Caco-2 (cell line): ENCODE results near the gene COQ8A. TPM values are rescaled to one million over a fixed set of nuclear protein-coding genes. Genes with fewer than 3 reads are reported as not detected.
A peak's percentile ranks its signal among the peaks of the same experiment; 100 is the strongest.

Experiments used
- BruUV-seq: library from RNA; stranded (reverse); fragments of 400-500 nt; replicated peaks from 2 replicates; lab custom pipeline; 2021; lab: Mats Ljungman, UMichigan
- CTCF ChIA-PET: fragments of 300-600 bp; sonication (Branson Sonifier 250); formaldehyde crosslinking; loops from one replicate; lab custom pipeline; 2022; ENCODE audit warnings: antibody characterized with exemption; lab: Charles Lee
- POLR2A ChIA-PET: fragments of 300-600 bp; sonication (Branson Sonifier 250); formaldehyde crosslinking; loops from one replicate; lab custom pipeline; 2022; ENCODE audit warnings: antibody characterized with exemption; lab: Charles Lee
- DNase-seq, 2 experiments: peaks; one replicate each; pipeline versions ENCODE4 v3.0.0 to v3.0.0-alpha.2; 2020 to 2022
- H3K27me3 ChIP-seq: replicated peaks from 2 replicates; pipeline ENCODE4 v1.6.0; 2011; ENCODE audit warnings: low read length; ENCODE audit not compliant: control insufficient read depth, insufficient read depth
- H3K36me3 ChIP-seq: 2 replicates; pipeline ENCODE4 v1.5.1; 2011; ENCODE audit warnings: low read length; ENCODE audit not compliant: control insufficient read depth, insufficient read depth
- H3K4me1 ChIP-seq: fragments of 250-450 bp; sonication (Bioruptor Pico); 2 replicates; pipeline ENCODE4 v1.5.1; 2020; ENCODE audit warnings: mild to moderate bottlenecking
- H3K4me3 ChIP-seq: 2 replicates; pipeline ENCODE4 v1.5.1; 2011; ENCODE audit warnings: low read depth, mild to moderate bottlenecking, control low read depth, low read length
- H3K9me3 ChIP-seq: fragments of 250-450 bp; sonication (Bioruptor Pico); 2 replicates; pipeline ENCODE4 v1.5.1; 2020; ENCODE audit warnings: mild to moderate bottlenecking, moderate library complexity
- H3K27ac Mint-ChIP-seq: one replicate; pipeline ENCODE4 v1.8.0; 2022; ENCODE audit warnings: mixed read lengths; ENCODE audit not compliant: unreplicated experiment
- H3K27me3 Mint-ChIP-seq: one replicate; pipeline ENCODE4 v1.8.0; 2022; ENCODE audit warnings: mixed read lengths; ENCODE audit not compliant: insufficient read depth, unreplicated experiment
- H3K36me3 Mint-ChIP-seq: one replicate; pipeline ENCODE4 v1.8.0; 2022; ENCODE audit warnings: mild to moderate bottlenecking, mixed read lengths; ENCODE audit not compliant: insufficient read depth, unreplicated experiment
- H3K4me1 Mint-ChIP-seq: one replicate; pipeline ENCODE4 v1.8.0; 2022; ENCODE audit warnings: low read depth, mixed read lengths; ENCODE audit not compliant: unreplicated experiment
- H3K4me3 Mint-ChIP-seq: one replicate; pipeline ENCODE4 v1.8.0; 2022; ENCODE audit warnings: mild to moderate bottlenecking, moderate library complexity, mixed read lengths; ENCODE audit not compliant: unreplicated experiment
- H3K9me3 Mint-ChIP-seq: one replicate; pipeline ENCODE4 v1.8.0; 2022; ENCODE audit warnings: mixed read lengths; ENCODE audit not compliant: unreplicated experiment
- intact Hi-C: fragments of 100-400 bp; cut with micrococcal nuclease; formaldehyde crosslinking; loops from one replicate; pipeline ENCODE4 v1.10.0; 2022; ENCODE audit not compliant: unreplicated experiment
- total RNA-seq: library from RNA; stranded (reverse); gene quantifications from 2 replicates; pipeline ENCODE4 v1.2.3, GENCODE V29; 2022
- TF ChIP-seq, protein P1 (sequence below), 2 experiments: fragments of 200-600 bp in 1 of 2; IDR thresholded peaks; 1 replicate in 1 of 2; 2 replicates in 1 of 2; pipeline versions ENCODE4 v1.5.1 to v1.8.0; 2011 to 2022; ENCODE audit warnings: antibody characterized with exemption in 1 of 2, control low read depth in 1 of 2, inconsistent platforms in 1 of 2, low read depth in 1 of 2, low read length in 1 of 2, mild to moderate bottlenecking in 1 of 2, moderate library complexity in 1 of 2; ENCODE audit not compliant: insufficient read depth in 1 of 2, severe bottlenecking in 1 of 2, unreplicated experiment in 1 of 2

COQ8A gene
- total RNA-seq, 1 experiment from 2014 or later = 50.0 TPM

- Histone ChIP-seq H3K9me3 (no peaks in the 10 kb centered on the region), H3K27me3 (no peaks in the 10 kb centered on the region), H3K4me1 (peaks cover 28% of the 10 kb centered on the region), H3K4me3 (peak overlapping the region; percentile 66), H3K36me3 (no peaks in the 10 kb centered on the region)
- Mint-ChIP-seq H3K27me3 (no peaks in the 10 kb centered on the region), H3K4me1 (peaks cover 35% of the 10 kb centered on the region), H3K27ac (peak overlapping the region; percentile 91), H3K4me3 (peak overlapping the region; percentile 96), H3K36me3 (peaks cover 45% of the 10 kb centered on the region), H3K9me3 (peaks cover 14% of the 10 kb centered on the region)
- DNase-seq = no peak
- CTCF ChIA-PET = interaction anchor here (0.8 kb wide), 1 partner anchor 27 kb away, joined by 4 read pairs; no protein-coding TSS in a partner anchor
- TSS peak; percentile 84 for BruUV-seq
- POLR2A ChIA-PET = interaction anchor here (0.6 kb wide), 2 partner anchors 285 to 533 kb away, joined by 3 read pairs; no protein-coding TSS in a partner anchor
- intact Hi-C loops = loop anchor here (5.0 kb wide), 1 partner anchor 67 kb away; the partner anchor contains the start of gene PSEN2
- TF ChIP-seq, protein P1, sequence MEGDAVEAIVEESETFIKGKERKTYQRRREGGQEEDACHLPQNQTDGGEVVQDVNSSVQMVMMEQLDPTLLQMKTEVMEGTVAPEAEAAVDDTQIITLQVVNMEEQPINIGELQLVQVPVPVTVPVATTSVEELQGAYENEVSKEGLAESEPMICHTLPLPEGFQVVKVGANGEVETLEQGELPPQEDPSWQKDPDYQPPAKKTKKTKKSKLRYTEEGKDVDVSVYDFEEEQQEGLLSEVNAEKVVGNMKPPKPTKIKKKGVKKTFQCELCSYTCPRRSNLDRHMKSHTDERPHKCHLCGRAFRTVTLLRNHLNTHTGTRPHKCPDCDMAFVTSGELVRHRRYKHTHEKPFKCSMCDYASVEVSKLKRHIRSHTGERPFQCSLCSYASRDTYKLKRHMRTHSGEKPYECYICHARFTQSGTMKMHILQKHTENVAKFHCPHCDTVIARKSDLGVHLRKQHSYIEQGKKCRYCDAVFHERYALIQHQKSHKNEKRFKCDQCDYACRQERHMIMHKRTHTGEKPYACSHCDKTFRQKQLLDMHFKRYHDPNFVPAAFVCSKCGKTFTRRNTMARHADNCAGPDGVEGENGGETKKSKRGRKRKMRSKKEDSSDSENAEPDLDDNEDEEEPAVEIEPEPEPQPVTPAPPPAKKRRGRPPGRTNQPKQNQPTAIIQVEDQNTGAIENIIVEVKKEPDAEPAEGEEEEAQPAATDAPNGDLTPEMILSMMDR (IDR thresholded peaks at IDR 0.05; ENCODE audit: insufficient read depth in 1 of 2, low read depth in 1 of 2, low read length in 1 of 2, severe bottlenecking in 1 of 2, unreplicated experiment in 1 of 2) = no peak
These were observed 561 bp upstream of the COQ8A start for GRCh38 chr1:226939438-226940028.

GRCh38 chr1:226940806-226941067, 643 bp downstream of the COQ8A start:
- H3K4me1 ChIP-seq = peaks cover 38% of the 10 kb centered on the region
- H3K9me3 ChIP-seq = no peaks in the 10 kb centered on the region
- H3K36me3 Mint-ChIP-seq = peaks cover 44% of the 10 kb centered on the region
- ChIA-PET CTCF (no interaction called here), POLR2A (no interaction called here)
- no peaks in the 10 kb centered on the region for H3K27me3 ChIP-seq
- intact Hi-C loops = loop anchor here (5.0 kb wide), 1 partner anchor 68 kb away; the partner anchor contains the start of gene PSEN2
- peak overlapping the region; percentile 86 for H3K4me3 ChIP-seq
- H3K4me1 Mint-ChIP-seq = peaks cover 47% of the 10 kb centered on the region
- peak overlapping the region; percentile 84 for H3K27ac Mint-ChIP-seq
- H3K27me3 Mint-ChIP-seq = no peaks in the 10 kb centered on the region
- no peaks in the 10 kb centered on the region for H3K36me3 ChIP-seq
- DNase-seq = no peak
- peaks cover 2% of the 10 kb centered on the region for H3K9me3 Mint-ChIP-seq
- TF ChIP-seq, protein P1 (IDR thresholded peaks at IDR 0.05; ENCODE audit: insufficient read depth in 1 of 2, low read depth in 1 of 2, low read length in 1 of 2, severe bottlenecking in 1 of 2, unreplicated experiment in 1 of 2) = no peak
- H3K4me3 Mint-ChIP-seq = peak overlapping the region; percentile 96
- no TSS peak for BruUV-seq

- H3K9me3 Mint-ChIP-seq = no peaks in the 10 kb centered on the region
- intact Hi-C loops = loop anchor here (5.0 kb wide), 1 partner anchor 70 kb away; the partner anchor contains the start of gene PSEN2
- peaks cover 44% of the 10 kb centered on the region for H3K36me3 Mint-ChIP-seq
- Histone ChIP-seq H3K9me3 (no peaks in the 10 kb centered on the region), H3K4me1 (peaks cover 46% of the 10 kb centered on the region), H3K36me3 (no peaks in the 10 kb centered on the region), H3K27me3 (no peaks in the 10 kb centered on the region), H3K4me3 (no peak overlapping the region)
- CTCF ChIA-PET = no interaction called here
- H3K4me3 Mint-ChIP-seq = peak overlapping the region; percentile 42
- POLR2A ChIA-PET = no interaction called here
- no peak for DNase-seq
- peaks cover 56% of the 10 kb centered on the region for H3K4me1 Mint-ChIP-seq
- H3K27me3 Mint-ChIP-seq = no peaks in the 10 kb centered on the region
- no TSS peak for BruUV-seq
- H3K27ac Mint-ChIP-seq = no peak overlapping the region
- TF ChIP-seq, protein P1 (IDR thresholded peaks at IDR 0.05; ENCODE audit: insufficient read depth in 1 of 2, low read depth in 1 of 2, low read length in 1 of 2, severe bottlenecking in 1 of 2, unreplicated experiment in 1 of 2) = no peak
These were observed 2.3 kb downstream of the COQ8A start for GRCh38 chr1:226942392-226942791.
